ENCODE results near the gene NEDD8.

Gene NEDD8

GRCh38 chr14:24271834-24272263, 39.7 kb upstream of the NEDD8 start (continued):
- peak; percentile 97 for TF ChIP-seq PRDM10 (tag by site-specific recombination; IDR thresholded peaks at IDR 0.05)
- no peak for TF ChIP-seq ZNF501 (tag by site-specific recombination; IDR thresholded peaks at IDR 0.05)

GRCh38 chr14:24271134-24271833, 39.1 kb upstream of the NEDD8 start, which contains the start of gene RABGGTA:
TSS of gene RABGGTA (minus strand) at chr14:24271597. CDS start at chr14:24271115, 482 bp downstream.
- H3K36me3 ChIP-seq (ENCODE audit: control insufficient read depth in 2 of 2, insufficient read depth in 1 of 2, low read length in 2 of 2) = peaks cover 0 to 30% of the 10 kb centered on the region in 2 experiments; a peak in 1 of 3 replicates
- H3K4me3 ChIP-seq (ENCODE audit: low read depth, low read length) = peak within 1 kb of the TSS; percentile 92
- CTCF ChIA-PET = interaction anchor here (0.6 to 3.0 kb wide), 16 partner anchors 11 to 166 kb away, joined by 3 to 17 read pairs (median 4); partner anchors contain the start of genes CIDEB, LTB4R2, MDP1 and TINF2
- H3K27ac ChIP-seq (ENCODE audit: extremely low read depth, low read depth, low read length) = peak within 1 kb of the TSS; percentile 94
- POLR2A ChIA-PET = interaction anchor here (0.5 to 2.9 kb wide), 36 partner anchors 9 to 219 kb away, joined by 3 to 47 read pairs (median 5); partner anchors contain the start of genes CHMP4A, CIDEB, DCAF11 and DHRS1
- H3K4me1 ChIP-seq (ENCODE audit: control insufficient read depth, insufficient read depth, low read length) = peaks cover 3% of the 10 kb centered on the region; the same call in 1 of the 2 replicates
- no peaks in the 10 kb centered on the region for H3K9me3 ChIP-seq (ENCODE audit: control insufficient read depth, insufficient read depth, low read depth, low read length)
- TF ChIP-seq ZNF830 (tag by site-specific recombination; IDR thresholded peaks at IDR 0.05; ENCODE audit: low read depth) (no peak), RBAK (tag by site-specific recombination; IDR thresholded peaks at IDR 0.05) (no peak), ZNF114 (tag by site-specific recombination; IDR thresholded peaks at IDR 0.05) (no peak), ZNF670 (tag by site-specific recombination; IDR thresholded peaks at IDR 0.05; ENCODE audit: low read depth) (no peak), PBX3 (CRISPR knock-in tag; IDR thresholded peaks at IDR 0.05) (peak; percentile 74), EGR2 (tag by site-specific recombination; IDR thresholded peaks at IDR 0.05; ENCODE audit: low read depth) (peak; percentile 54; the same call in 1 of the 2 replicates), ZNF214 (tag by site-specific recombination; IDR thresholded peaks at IDR 0.05; ENCODE audit: borderline replicate concordance) (no peak), OVOL3 (tag by site-specific recombination; IDR thresholded peaks at IDR 0.05) (no peak), ZNF404 (tag by site-specific recombination; IDR thresholded peaks at IDR 0.05) (no peak), ZNF660 (tag by site-specific recombination; IDR thresholded peaks at IDR 0.05) (peak; percentile 78; the same call in 1 of the 2 replicates), ZBTB20 (tag by site-specific recombination; IDR thresholded peaks at IDR 0.05) (peak; percentile 78; the same call in 1 of the 2 replicates), SALL2 (tag by site-specific recombination; IDR thresholded peaks at IDR 0.05; ENCODE audit: borderline replicate concordance) (no peak), ZNF792 (tag by site-specific recombination; IDR thresholded peaks at IDR 0.05) (no peak), GLIS1 (tag by site-specific recombination; IDR thresholded peaks at IDR 0.05) (peak; percentile 78), INSM2 (tag by site-specific recombination; IDR thresholded peaks at IDR 0.05) (0 out of 2 replicates have a peak, but pooled peaks have one; percentile 33), ZNF701 (tag by site-specific recombination; IDR thresholded peaks at IDR 0.05) (no peak), KLF7 (tag by site-specific recombination; IDR thresholded peaks at IDR 0.05; ENCODE audit: borderline replicate concordance) (0 out of 2 replicates have a peak, but pooled peaks have one; percentile 28), ZSCAN18 (tag by site-specific recombination; IDR thresholded peaks at IDR 0.05) (no peak)
- TF ChIP-seq, protein P1, sequence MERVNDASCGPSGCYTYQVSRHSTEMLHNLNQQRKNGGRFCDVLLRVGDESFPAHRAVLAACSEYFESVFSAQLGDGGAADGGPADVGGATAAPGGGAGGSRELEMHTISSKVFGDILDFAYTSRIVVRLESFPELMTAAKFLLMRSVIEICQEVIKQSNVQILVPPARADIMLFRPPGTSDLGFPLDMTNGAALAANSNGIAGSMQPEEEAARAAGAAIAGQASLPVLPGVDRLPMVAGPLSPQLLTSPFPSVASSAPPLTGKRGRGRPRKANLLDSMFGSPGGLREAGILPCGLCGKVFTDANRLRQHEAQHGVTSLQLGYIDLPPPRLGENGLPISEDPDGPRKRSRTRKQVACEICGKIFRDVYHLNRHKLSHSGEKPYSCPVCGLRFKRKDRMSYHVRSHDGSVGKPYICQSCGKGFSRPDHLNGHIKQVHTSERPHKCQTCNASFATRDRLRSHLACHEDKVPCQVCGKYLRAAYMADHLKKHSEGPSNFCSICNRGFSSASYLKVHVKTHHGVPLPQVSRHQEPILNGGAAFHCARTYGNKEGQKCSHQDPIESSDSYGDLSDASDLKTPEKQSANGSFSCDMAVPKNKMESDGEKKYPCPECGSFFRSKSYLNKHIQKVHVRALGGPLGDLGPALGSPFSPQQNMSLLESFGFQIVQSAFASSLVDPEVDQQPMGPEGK (tag by site-specific recombination; IDR thresholded peaks at IDR 0.05) = peak; percentile 89; the same call in 1 of the 2 replicates
- TF ChIP-seq, protein P2, sequence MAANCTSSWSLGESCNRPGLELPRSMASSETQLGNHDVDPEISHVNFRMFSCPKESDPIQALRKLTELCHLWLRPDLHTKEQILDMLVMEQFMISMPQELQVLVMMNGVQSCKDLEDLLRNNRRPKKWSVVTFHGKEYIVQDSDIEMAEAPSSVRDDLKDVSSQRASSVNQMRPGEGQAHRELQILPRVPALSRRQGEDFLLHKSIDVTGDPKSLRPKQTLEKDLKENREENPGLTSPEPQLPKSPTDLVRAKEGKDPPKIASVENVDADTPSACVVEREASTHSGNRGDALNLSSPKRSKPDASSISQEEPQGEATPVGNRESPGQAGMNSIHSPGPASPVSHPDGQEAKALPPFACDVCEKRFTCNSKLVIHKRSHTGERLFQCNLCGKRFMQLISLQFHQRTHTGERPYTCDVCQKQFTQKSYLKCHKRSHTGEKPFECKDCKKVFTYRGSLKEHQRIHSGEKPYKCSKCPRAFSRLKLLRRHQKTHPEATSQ (tag by site-specific recombination; IDR thresholded peaks at IDR 0.05) = peak; percentile 84; the same call in 1 of the 2 replicates

Data from HEK293 (cell line).